HG03097 (cell line): ENCODE measurements around the gene SPTBN5.

Source experiments
- ATAC-seq: cut with Tn5 transposase; IDR thresholded peaks from one replicate; pipeline ENCODE4 v1.9.1; 2021; ENCODE audit not compliant: unreplicated experiment, low FRiP score

SPTBN5 gene

GRCh38 chr15:41810651-41811431, 83.0 kb downstream of the SPTBN5 start:
- no peak for ATAC-seq

- no peak for ATAC-seq
These were observed 84.2 kb downstream of the SPTBN5 start for GRCh38 chr15:41809526-41810220.

GRCh38 chr15:41809121-41809520, 84.7 kb downstream of the SPTBN5 start:
- ATAC-seq, result no peak

GRCh38 chr15:41806291-41807181, 87.3 kb downstream of the SPTBN5 start:
- ATAC-seq, result no peak

- ATAC-seq, result no peak
These were observed 88.1 kb downstream of the SPTBN5 start for GRCh38 chr15:41805711-41806110.

GRCh38 chr15:41804916-41805666, 88.8 kb downstream of the SPTBN5 start:
- ATAC-seq, result no peak

- no peak for ATAC-seq
These were observed 89.5 kb downstream of the SPTBN5 start for GRCh38 chr15:41804361-41804760.

- no peak for ATAC-seq
These were observed 91.9 kb downstream of the SPTBN5 start for GRCh38 chr15:41801850-41802455.

GRCh38 chr15:41801185-41801584, 92.7 kb downstream of the SPTBN5 start:
- no peak for ATAC-seq

GRCh38 chr15:41799488-41799805, 94.4 kb downstream of the SPTBN5 start:
- no peak for ATAC-seq

GRCh38 chr15:41798607-41799487, 95.0 kb downstream of the SPTBN5 start:
- ATAC-seq, result no peak
